ENCODE measurements around the gene RAB30. TPM values are rescaled to one million over a fixed set of nuclear protein-coding genes. Genes with fewer than 3 reads are reported as not detected.

RAB30 gene, protein sequence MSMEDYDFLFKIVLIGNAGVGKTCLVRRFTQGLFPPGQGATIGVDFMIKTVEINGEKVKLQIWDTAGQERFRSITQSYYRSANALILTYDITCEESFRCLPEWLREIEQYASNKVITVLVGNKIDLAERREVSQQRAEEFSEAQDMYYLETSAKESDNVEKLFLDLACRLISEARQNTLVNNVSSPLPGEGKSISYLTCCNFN
- total RNA-seq: 10 to 100 TPM in 6 of 7 donors, 1 to 10 TPM in 1; 9.0 to 30.4 (median 22.7) TPM
- 10 to 100 TPM in 1 of 2 donors, 1 to 10 TPM in 1; 6.8 to 27.4 TPM for polyA plus RNA-seq
- long read RNA-seq, donor 1, full-length matches to known transcripts: 11 of 19 reads
- long read RNA-seq, donor 1, partial matches to known transcripts: 4 of 19 reads
- long read RNA-seq, donor 1, other reads (novel, unspliced or antisense): 4 of 19 reads
- long read RNA-seq, donor 2, partial matches to known transcripts: 0 of 3 reads
- long read RNA-seq, donor 2, other reads (novel, unspliced or antisense): 0 of 3 reads
- long read RNA-seq, donor 3, transcript RAB30-201 (5 exons, 1,393 nt): minor isoform, 5 of 22 reads
- long read RNA-seq, donor 3, transcript RAB30-205 (5 exons, 792 nt): major isoform, 8 of 22 reads
- long read RNA-seq, donor 3, partial matches to known transcripts: 0 of 22 reads
- long read RNA-seq, donor 3, other reads (novel, unspliced or antisense): 8 of 22 reads

- Histone ChIP-seq H3K4me1 (ENCODE audit: insufficient read depth) (peaks cover 10% of the 10 kb centered on the region), H3K36me3 (no peaks in the 10 kb centered on the region), H3K27ac (peak within 1 kb of the TSS; percentile 80 to 90), H3K9me3 (no peaks in the 10 kb centered on the region), H3K27me3 (no peaks in the 10 kb centered on the region), H3K4me3 (peak within 1 kb of the TSS; percentile 57)
- TF ChIP-seq POLR2A (IDR thresholded peaks at IDR 0.05): peak; percentile 98
- peak in 1 of 3 donors; percentile 17 for TF ChIP-seq CTCF (IDR thresholded peaks at IDR 0.05)
- TF ChIP-seq EP300 (IDR thresholded peaks at IDR 0.05): peak; percentile 30
- DNase-seq: peak; percentile 92 to 98 (median 95)
- WGBS, 3 donors: 0 to 1% (median 0%) methylated on average over 35 of the region's 35 CpGs
- intact Hi-C loops (cut with DNase I): loop anchor here in 3 of 4 donors (2.0 to 10.0 kb wide), 6 partner anchors 34 to 171 kb away; partner anchors contain the start of genes PCF11 (in 2 of the 3), DDIAS (in 1 of the 3) and PRCP (in 1 of the 3)
Measured at GRCh38 chr11:83071567-83072349, at the start of gene RAB30. RAB30 (minus strand) TSS chr11:83071897; CDS start chr11:82997316, 74,581 bp downstream.

DNA sequence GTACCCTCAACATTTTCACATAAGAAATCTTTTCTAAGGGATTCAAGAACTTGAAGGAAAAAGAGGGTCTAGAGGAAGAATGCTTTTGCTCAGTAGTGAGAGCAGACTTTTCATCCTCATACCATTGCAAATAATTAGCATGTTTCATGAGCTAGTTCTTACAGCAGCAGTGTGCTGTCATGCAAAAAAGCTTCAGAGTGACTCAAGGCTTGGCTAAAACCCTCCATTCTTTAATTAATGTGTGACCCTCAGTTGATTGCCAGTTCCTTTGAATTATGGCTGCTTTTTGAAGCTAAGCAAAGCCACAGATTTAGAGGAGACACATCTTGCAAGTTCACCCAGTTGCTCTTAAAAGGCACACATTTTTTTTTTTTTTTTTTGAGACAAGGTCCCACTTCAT is 48.6 kb upstream of the RAB30 start:
- no peaks in the 10 kb centered on the region for H3K9me3 ChIP-seq
- H3K4me3 ChIP-seq: no peak overlapping the region
- H3K4me1 ChIP-seq (ENCODE audit: insufficient read depth): peaks cover 2% of the 10 kb centered on the region
- H3K36me3 ChIP-seq: no peaks in the 10 kb centered on the region
- no peaks in the 10 kb centered on the region for H3K27me3 ChIP-seq
- no peak for DNase-seq
- intact Hi-C loops (cut with DNase I): no loop called here
- no peak overlapping the region for H3K27ac ChIP-seq
- TF ChIP-seq CTCF (IDR thresholded peaks at IDR 0.05): no peak
- TF ChIP-seq EP300 (IDR thresholded peaks at IDR 0.05): no peak
- no peak for TF ChIP-seq POLR2A (IDR thresholded peaks at IDR 0.05)

DNA sequence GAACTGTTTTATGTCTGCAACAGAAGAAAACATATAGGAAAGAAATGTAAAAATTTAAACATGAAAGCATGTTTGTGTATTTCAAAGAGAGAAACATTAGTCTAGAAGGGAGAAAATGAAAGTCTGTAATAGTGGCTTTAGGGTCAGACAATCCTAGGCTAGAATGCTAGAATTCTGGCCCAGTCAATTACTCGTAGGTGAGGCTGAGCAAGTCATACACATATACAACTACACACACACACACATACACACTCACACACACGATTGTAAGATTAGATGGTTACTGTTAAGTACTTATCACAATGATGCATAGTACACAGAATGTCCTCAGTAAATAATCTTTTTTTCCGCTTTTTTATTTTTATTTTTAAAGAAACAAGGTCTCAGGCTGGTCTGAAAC is 47.5 kb upstream of the RAB30 start:
- no peaks in the 10 kb centered on the region for H3K9me3 ChIP-seq
- H3K4me3 ChIP-seq: no peak overlapping the region
- H3K36me3 ChIP-seq: no peaks in the 10 kb centered on the region
- WGBS, 3 donors: 50 to 69% (median 66%) methylated on average over 3 of the region's 3 CpGs
- H3K27me3 ChIP-seq: no peaks in the 10 kb centered on the region
- H3K27ac ChIP-seq: no peak overlapping the region
- intact Hi-C loops (cut with DNase I): no loop called here
- no peak for DNase-seq
- peaks cover 2% of the 10 kb centered on the region for H3K4me1 ChIP-seq (ENCODE audit: insufficient read depth)
- TF ChIP-seq CTCF (IDR thresholded peaks at IDR 0.05) (no peak), POLR2A (IDR thresholded peaks at IDR 0.05) (no peak), EP300 (IDR thresholded peaks at IDR 0.05) (no peak)

DNA sequence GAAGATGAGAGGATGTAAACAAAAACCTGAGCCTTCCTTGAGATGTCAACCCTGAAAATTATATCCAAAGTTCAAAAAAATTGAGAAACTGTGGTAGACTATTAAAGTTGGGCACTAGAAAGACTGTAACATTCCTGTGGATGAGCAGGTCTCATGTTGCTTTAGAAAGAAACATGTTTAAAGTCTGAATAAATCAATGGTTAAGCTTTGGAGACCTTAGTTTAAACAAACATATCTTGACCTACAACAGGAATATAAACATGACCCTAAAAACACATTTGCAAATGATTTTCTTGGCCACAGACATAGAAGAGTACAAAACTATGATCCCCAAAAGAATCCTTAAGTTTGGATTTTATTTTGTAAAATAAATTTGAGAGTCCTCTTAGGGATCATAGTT is 47.1 kb upstream of the RAB30 start:
- Histone ChIP-seq H3K27ac (no peak overlapping the region), H3K9me3 (no peaks in the 10 kb centered on the region), H3K4me1 (ENCODE audit: insufficient read depth) (peaks cover 2% of the 10 kb centered on the region), H3K36me3 (no peaks in the 10 kb centered on the region), H3K4me3 (no peak overlapping the region), H3K27me3 (no peaks in the 10 kb centered on the region)
- TF ChIP-seq CTCF (IDR thresholded peaks at IDR 0.05) (no peak), EP300 (IDR thresholded peaks at IDR 0.05) (no peak), POLR2A (IDR thresholded peaks at IDR 0.05) (no peak)
- intact Hi-C loops (cut with DNase I): no loop called here
- DNase-seq: no peak
